IPS-18a (cell line): ENCODE results near the gene ABCC12.

ENCODE experiments used
- H3K27ac ChIP-seq: one replicate; pipeline ENCODE4 v1.5.1; 2013; ENCODE audit warnings: low read length
- H3K27me3 ChIP-seq: one replicate; pipeline ENCODE4 v1.6.1; 2013; ENCODE audit warnings: mild to moderate bottlenecking, low read length; ENCODE audit not compliant: control insufficient read depth, insufficient read depth
- H3K36me3 ChIP-seq: one replicate; pipeline ENCODE4 v1.6.1; 2013; ENCODE audit warnings: low read depth, low read length; ENCODE audit not compliant: control insufficient read depth
- H3K4me1 ChIP-seq: one replicate; pipeline ENCODE4 v1.6.1; 2013; ENCODE audit warnings: low read depth, low read length; ENCODE audit not compliant: control insufficient read depth
- H3K4me3 ChIP-seq: one replicate; pipeline ENCODE4 v1.5.1; 2013; ENCODE audit warnings: low read length
- H3K9ac ChIP-seq: one replicate; pipeline ENCODE4 v1.6.1; 2013; ENCODE audit warnings: mild to moderate bottlenecking, low read length, moderate library complexity
- H3K9me3 ChIP-seq: one replicate; pipeline ENCODE4 v1.6.1; 2013; ENCODE audit warnings: low read depth, low read length; ENCODE audit not compliant: control insufficient read depth

The ABCC12 gene

GRCh38 chr16:48126801-48127644 is 28.8 kb downstream of the ABCC12 start:
- H3K9ac ChIP-seq, result no peak overlapping the region
- H3K27me3 ChIP-seq, result no peaks in the 10 kb centered on the region
- no peaks in the 10 kb centered on the region for H3K36me3 ChIP-seq
- no peak overlapping the region for H3K4me3 ChIP-seq
- no peaks in the 10 kb centered on the region for H3K9me3 ChIP-seq
- no peak overlapping the region for H3K27ac ChIP-seq
- H3K4me1 ChIP-seq, result no peaks in the 10 kb centered on the region

GRCh38 chr16:48125888-48126287 is 29.9 kb downstream of the ABCC12 start:
- Histone ChIP-seq H3K27me3 (no peaks in the 10 kb centered on the region), H3K4me1 (no peaks in the 10 kb centered on the region), H3K4me3 (no peak overlapping the region), H3K27ac (no peak overlapping the region), H3K9me3 (no peaks in the 10 kb centered on the region), H3K9ac (no peak overlapping the region), H3K36me3 (no peaks in the 10 kb centered on the region)

GRCh38 chr16:48124266-48124665 is 31.5 kb downstream of the ABCC12 start:
- Histone ChIP-seq H3K27me3 (no peaks in the 10 kb centered on the region), H3K9ac (no peak overlapping the region), H3K9me3 (no peaks in the 10 kb centered on the region), H3K4me1 (no peaks in the 10 kb centered on the region), H3K4me3 (no peak overlapping the region), H3K27ac (no peak overlapping the region), H3K36me3 (no peaks in the 10 kb centered on the region)

- no peaks in the 10 kb centered on the region for H3K4me1 ChIP-seq
- no peak overlapping the region for H3K4me3 ChIP-seq
- H3K27me3 ChIP-seq, result no peaks in the 10 kb centered on the region
- H3K36me3 ChIP-seq, result no peaks in the 10 kb centered on the region
- H3K9ac ChIP-seq, result no peak overlapping the region
- H3K27ac ChIP-seq, result no peak overlapping the region
- H3K9me3 ChIP-seq, result no peaks in the 10 kb centered on the region
These were observed 32.5 kb downstream of the ABCC12 start for GRCh38 chr16:48123104-48123788.

DNA sequence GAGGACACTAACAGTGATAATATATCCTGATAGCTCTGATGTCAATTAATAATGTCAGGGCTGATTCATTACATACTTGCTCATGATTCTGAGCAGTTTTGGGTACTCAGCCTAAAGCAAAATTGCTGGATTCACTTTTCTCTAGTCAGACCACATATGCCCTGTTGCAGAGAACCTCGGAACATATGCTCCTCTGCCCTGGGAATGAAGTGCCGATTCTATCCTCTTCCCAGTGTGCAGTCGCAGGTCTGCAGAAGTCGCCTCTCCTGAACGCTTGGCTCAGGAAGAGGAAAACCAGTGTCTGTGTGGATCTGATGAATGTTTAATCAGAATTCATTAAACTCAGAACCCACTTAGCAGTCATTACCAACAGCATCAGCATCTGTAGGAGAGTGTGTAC is 34.5 kb downstream of the ABCC12 start:
- Histone ChIP-seq H3K9me3 (no peaks in the 10 kb centered on the region), H3K9ac (no peak overlapping the region), H3K4me1 (no peaks in the 10 kb centered on the region), H3K4me3 (no peak overlapping the region), H3K27ac (no peak overlapping the region), H3K27me3 (no peaks in the 10 kb centered on the region), H3K36me3 (no peaks in the 10 kb centered on the region)

GRCh38 chr16:48118841-48119240 is 37.0 kb downstream of the ABCC12 start:
- H3K36me3 ChIP-seq, result no peaks in the 10 kb centered on the region
- H3K27ac ChIP-seq, result no peak overlapping the region
- no peaks in the 10 kb centered on the region for H3K4me1 ChIP-seq
- H3K9me3 ChIP-seq, result no peaks in the 10 kb centered on the region
- no peak overlapping the region for H3K9ac ChIP-seq
- H3K27me3 ChIP-seq, result no peaks in the 10 kb centered on the region
- H3K4me3 ChIP-seq, result no peak overlapping the region

GRCh38 chr16:48117217-48118105 is 38.3 kb downstream of the ABCC12 start:
- Histone ChIP-seq H3K27me3 (no peaks in the 10 kb centered on the region), H3K27ac (no peak overlapping the region), H3K4me1 (no peaks in the 10 kb centered on the region), H3K36me3 (no peaks in the 10 kb centered on the region), H3K9me3 (no peaks in the 10 kb centered on the region), H3K4me3 (no peak overlapping the region), H3K9ac (no peak overlapping the region)

GRCh38 chr16:48115299-48115698 is 40.5 kb downstream of the ABCC12 start:
- H3K4me3 ChIP-seq, result no peak overlapping the region
- no peaks in the 10 kb centered on the region for H3K9me3 ChIP-seq
- H3K27ac ChIP-seq, result no peak overlapping the region
- no peaks in the 10 kb centered on the region for H3K27me3 ChIP-seq
- no peaks in the 10 kb centered on the region for H3K4me1 ChIP-seq
- no peaks in the 10 kb centered on the region for H3K36me3 ChIP-seq
- no peak overlapping the region for H3K9ac ChIP-seq

DNA sequence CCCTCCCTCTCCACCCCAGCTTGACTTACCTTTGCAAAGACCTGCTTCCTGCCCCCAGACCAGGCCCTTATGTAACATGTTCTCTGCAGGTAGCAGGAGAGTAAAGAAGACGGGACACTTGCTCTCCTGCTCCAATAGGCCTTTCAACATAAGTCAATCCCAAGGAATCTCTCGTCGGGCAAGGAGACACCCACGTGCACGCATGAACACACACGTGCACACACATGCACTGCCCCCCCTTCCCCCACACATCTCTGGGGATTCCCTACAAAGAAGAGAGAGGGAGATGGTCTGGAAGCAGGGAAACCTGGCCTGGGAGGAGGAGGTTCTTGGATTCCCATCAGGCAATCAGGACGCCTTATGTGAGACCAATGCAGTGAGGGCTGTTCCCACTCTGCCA is 41.4 kb downstream of the ABCC12 start:
- H3K9ac ChIP-seq, result no peak overlapping the region

DNA sequence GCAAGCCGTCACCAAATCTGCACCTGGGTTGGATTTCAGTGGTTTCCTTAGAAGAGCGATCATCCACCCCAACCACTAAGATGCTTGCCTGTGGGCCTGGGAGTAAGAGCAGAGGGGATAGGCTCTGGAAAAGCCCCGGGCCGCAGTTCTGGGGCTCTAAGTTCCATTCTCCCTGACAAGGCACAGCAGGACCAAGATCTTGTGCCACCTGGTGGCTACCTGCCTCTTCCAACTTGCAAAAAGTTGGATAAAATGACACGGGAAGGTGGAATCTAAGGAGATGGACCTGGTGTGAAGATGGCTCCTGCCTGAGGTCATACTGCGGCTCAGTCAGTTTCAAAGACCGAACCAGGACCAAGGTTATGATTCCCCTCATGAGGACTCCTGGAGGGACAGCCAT is 42.3 kb downstream of the ABCC12 start:
- Histone ChIP-seq H3K27ac (no peak overlapping the region), H3K4me1 (no peaks in the 10 kb centered on the region), H3K27me3 (no peaks in the 10 kb centered on the region)

More for the DNA sequence above, 41.4 kb downstream of the ABCC12 start:
- Histone ChIP-seq H3K27me3 (no peaks in the 10 kb centered on the region), H3K4me3 (no peak overlapping the region), H3K27ac (no peak overlapping the region), H3K4me1 (no peaks in the 10 kb centered on the region), H3K9me3 (no peaks in the 10 kb centered on the region), H3K36me3 (no peaks in the 10 kb centered on the region)

GRCh38 chr16:48113001-48113400 is 42.8 kb downstream of the ABCC12 start:
- Histone ChIP-seq H3K9ac (no peak overlapping the region), H3K27me3 (no peaks in the 10 kb centered on the region), H3K4me1 (no peaks in the 10 kb centered on the region), H3K27ac (no peak overlapping the region), H3K9me3 (no peaks in the 10 kb centered on the region), H3K36me3 (no peaks in the 10 kb centered on the region), H3K4me3 (no peak overlapping the region)

More for the DNA sequence above, 42.3 kb downstream of the ABCC12 start:
- Histone ChIP-seq H3K4me3 (no peak overlapping the region), H3K9me3 (no peaks in the 10 kb centered on the region), H3K36me3 (no peaks in the 10 kb centered on the region), H3K9ac (no peak overlapping the region)
